NCI-H2081 (cell line): Measurements from ENCODE around the gene S1PR2.
"Not testable (repeated sequence)": the region's sequence is repeated elsewhere in the genome, so short reads cannot be mapped to it uniquely, and the experiment has no call there.

Source experiments
- DNase-seq, 2 experiments: peaks; one replicate each; lab custom pipeline; 2025; lab: John Stamatoyannopoulos, UW

The S1PR2 gene

GRCh38 chr19:10190026-10190425, 41.1 kb downstream of the S1PR2 start:
- no peak for DNase-seq

DNA sequence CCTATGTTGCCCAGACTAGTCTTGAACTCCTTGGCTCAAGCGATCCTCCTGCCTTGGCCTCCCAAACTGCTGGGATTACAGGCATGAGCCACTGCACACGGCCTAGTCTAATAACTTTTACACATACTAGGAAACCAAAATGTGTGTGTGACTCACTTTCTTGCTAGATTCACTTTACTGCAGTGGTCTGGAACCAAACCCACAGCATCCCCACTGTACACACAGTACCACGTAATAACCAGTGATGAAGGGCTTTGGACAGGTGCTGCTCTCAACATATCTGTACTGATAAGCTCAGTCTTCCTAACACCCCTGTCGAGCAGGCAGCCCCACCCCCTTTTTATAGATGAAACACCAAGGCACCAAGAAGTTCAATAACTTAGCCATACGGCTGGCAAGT, 41.5 kb downstream of the S1PR2 start:
- DNase-seq = no peak

DNA sequence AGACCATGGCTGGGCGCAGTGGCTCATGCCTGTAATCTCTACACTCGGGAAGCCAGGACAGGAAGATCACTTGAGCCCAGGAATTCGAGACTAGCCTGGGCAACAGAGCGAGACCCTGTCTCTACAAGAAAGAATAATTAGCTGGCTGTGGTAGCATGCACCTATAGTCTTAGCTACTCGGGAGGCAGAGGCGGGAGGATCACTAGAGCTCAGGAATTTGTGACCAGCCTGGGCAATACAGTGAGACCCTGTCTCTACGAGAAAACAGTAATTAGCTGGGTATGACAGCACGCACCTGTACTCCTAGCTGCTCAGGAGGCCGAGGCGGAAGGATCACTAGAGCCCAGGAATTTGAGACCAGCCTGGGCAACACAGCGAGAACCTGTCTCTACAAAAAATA, 43.8 kb downstream of the S1PR2 start:
- no peak for DNase-seq

DNA sequence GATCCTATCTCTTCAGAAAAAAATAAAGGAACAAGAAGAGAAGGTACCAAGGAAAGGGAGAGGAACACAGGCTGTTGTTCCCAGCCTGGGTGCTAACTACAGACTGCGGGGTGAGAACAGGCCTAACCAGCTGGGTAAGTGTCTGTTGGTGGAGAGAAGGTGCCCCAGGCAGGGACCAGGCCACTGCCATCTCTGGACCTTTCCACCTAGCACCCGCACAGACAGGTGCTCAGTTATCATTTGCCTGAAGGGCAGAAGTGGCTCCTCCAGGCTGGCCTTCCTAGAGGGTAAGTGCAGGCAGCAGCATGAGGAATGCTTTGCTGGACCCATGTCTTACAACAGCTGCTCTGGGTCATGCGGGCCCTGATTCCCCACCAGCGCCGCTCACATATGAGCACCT, 46.5 kb downstream of the S1PR2 start:
- no peak for DNase-seq

GRCh38 chr19:10183926-10184325, 47.2 kb downstream of the S1PR2 start:
- no peak for DNase-seq

GRCh38 chr19:10182847-10183246, 48.3 kb downstream of the S1PR2 start:
- no peak for DNase-seq

DNA sequence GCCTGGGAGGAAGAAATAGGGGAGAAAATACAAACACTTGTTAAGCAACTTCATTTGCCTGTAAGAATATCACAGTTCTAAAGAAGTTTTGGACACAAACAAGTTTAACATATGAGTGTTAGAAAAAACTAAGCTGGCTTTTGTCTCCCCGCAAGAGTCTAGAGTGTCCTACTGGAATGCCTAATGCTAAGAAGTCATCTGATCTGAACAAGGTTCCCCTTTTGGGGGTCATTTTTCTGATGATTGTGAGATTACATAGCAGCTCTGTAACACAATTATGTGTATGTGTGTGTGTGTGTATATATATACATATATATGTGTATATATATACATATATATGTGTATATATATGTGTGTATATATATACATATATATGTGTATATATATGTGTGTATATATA, 49.1 kb downstream of the S1PR2 start:
- DNase-seq = no peak

GRCh38 chr19:10180459-10180858, 50.7 kb downstream of the S1PR2 start:
- DNase-seq = no peak

DNA sequence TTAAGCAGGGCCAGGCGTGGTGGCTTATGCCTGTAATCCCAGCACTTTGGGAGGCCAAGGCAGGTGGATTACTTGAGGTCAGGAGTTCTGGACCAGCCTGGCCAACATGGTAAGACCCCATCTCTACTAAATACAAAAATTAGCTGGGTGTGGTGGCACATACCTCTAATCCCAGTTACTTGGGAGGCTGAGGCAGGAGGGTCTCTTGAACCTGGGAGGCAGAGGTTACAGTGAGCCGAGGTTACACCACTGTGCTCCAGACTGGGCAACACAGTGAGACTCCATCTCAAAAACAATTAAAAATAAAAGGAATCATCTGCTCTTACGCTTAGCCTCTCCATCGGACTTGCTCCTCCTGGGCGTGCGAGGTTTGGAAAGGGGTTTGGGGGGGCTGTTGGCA, 51.1 kb downstream of the S1PR2 start:
- DNase-seq = not testable (repeated sequence)

DNA sequence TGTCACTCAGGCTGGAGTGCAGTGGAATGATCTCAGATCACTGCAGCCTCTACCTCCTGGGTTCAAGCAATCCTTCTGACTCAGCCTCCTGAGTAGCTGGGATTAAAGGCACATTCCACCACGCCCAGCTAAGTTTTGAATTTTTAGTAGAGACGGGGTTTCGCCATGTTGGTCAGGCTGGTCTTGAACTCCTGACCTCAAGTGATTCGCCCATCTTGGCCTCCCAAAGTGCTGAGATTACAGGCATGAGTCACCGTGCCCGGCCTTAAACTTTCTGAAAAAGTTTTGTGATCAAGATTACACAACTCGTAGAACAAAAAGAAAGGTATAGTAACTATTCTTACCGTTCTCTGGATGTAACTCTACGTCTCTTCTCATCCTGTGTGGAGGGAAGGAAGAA, 57.6 kb downstream of the S1PR2 start:
- DNase-seq = no peak
